ENCODE results near the gene TJP2. TPM values are rescaled to one million over a fixed set of nuclear protein-coding genes. Genes with fewer than 3 reads are reported as not detected.

The TJP2 gene
- total RNA-seq, 2 donors from 2014 or later, result 45.1 to 53.0 TPM

GRCh38 chr9:69197687-69198086, 23.6 kb downstream of the TJP2 start:
- Histone ChIP-seq H3K36me3 (ENCODE audit: control insufficient read depth, insufficient read depth, low read length) (peaks cover 6% of the 10 kb centered on the region), H3K9ac (ENCODE audit: extremely low read depth, low read length, poor library complexity, severe bottlenecking) (no peak overlapping the region), H3K9me3 (ENCODE audit: control insufficient read depth, low read length) (no peaks in the 10 kb centered on the region), H3K4me3 (ENCODE audit: low read length) (no peak overlapping the region), H3K4me1 (ENCODE audit: control insufficient read depth, insufficient read depth, low read length) (no peaks in the 10 kb centered on the region), H3K27me3 (ENCODE audit: control insufficient read depth, insufficient read depth, low read length, poor library complexity, severe bottlenecking) (no peaks in the 10 kb centered on the region), H3K27ac (ENCODE audit: low read depth, low read length) (no peak overlapping the region)
- TF ChIP-seq, protein P1, sequence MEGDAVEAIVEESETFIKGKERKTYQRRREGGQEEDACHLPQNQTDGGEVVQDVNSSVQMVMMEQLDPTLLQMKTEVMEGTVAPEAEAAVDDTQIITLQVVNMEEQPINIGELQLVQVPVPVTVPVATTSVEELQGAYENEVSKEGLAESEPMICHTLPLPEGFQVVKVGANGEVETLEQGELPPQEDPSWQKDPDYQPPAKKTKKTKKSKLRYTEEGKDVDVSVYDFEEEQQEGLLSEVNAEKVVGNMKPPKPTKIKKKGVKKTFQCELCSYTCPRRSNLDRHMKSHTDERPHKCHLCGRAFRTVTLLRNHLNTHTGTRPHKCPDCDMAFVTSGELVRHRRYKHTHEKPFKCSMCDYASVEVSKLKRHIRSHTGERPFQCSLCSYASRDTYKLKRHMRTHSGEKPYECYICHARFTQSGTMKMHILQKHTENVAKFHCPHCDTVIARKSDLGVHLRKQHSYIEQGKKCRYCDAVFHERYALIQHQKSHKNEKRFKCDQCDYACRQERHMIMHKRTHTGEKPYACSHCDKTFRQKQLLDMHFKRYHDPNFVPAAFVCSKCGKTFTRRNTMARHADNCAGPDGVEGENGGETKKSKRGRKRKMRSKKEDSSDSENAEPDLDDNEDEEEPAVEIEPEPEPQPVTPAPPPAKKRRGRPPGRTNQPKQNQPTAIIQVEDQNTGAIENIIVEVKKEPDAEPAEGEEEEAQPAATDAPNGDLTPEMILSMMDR (conservative IDR thresholded peaks at IDR 0.05), result no peak
- Mint-ChIP-seq H3K4me1 (peaks cover 13% of the 10 kb centered on the region), H3K9me3 (no peaks in the 10 kb centered on the region), H3K27ac (no peak overlapping the region), H3K27me3 (ENCODE audit: insufficient read depth) (no peaks in the 10 kb centered on the region), H3K4me3 (no peak overlapping the region), H3K36me3 (ENCODE audit: low read depth) (no peaks in the 10 kb centered on the region)
- DNase-seq, result no peak
- 96 to 100% methylated on average over 4 of the region's 4 CpGs for WGBS, 2 experiments (ENCODE audit: insufficient coverage in 1 of 2, insufficient read length in 1 of 2)

- WGBS, 2 experiments (ENCODE audit: insufficient coverage in 1 of 2, insufficient read length in 1 of 2), result 85 to 91% methylated on average over 7 of the region's 7 CpGs
- Mint-ChIP-seq H3K4me3 (no peak overlapping the region), H3K4me1 (peaks cover 11% of the 10 kb centered on the region), H3K9me3 (no peaks in the 10 kb centered on the region), H3K27ac (peak overlapping the region; percentile 42), H3K36me3 (ENCODE audit: low read depth) (no peaks in the 10 kb centered on the region), H3K27me3 (ENCODE audit: insufficient read depth) (no peaks in the 10 kb centered on the region)
- H3K4me1 ChIP-seq (ENCODE audit: control insufficient read depth, insufficient read depth, low read length), result no peaks in the 10 kb centered on the region
- H3K9ac ChIP-seq (ENCODE audit: extremely low read depth, low read length, poor library complexity, severe bottlenecking), result no peak overlapping the region
- peaks cover 6% of the 10 kb centered on the region for H3K36me3 ChIP-seq (ENCODE audit: control insufficient read depth, insufficient read depth, low read length)
- no peaks in the 10 kb centered on the region for H3K27me3 ChIP-seq (ENCODE audit: control insufficient read depth, insufficient read depth, low read length, poor library complexity, severe bottlenecking)
- H3K27ac ChIP-seq (ENCODE audit: low read depth, low read length), result no peak overlapping the region
- TF ChIP-seq, protein P1 (conservative IDR thresholded peaks at IDR 0.05), result no peak
- H3K9me3 ChIP-seq (ENCODE audit: control insufficient read depth, low read length), result no peaks in the 10 kb centered on the region
- H3K4me3 ChIP-seq (ENCODE audit: low read length), result no peak overlapping the region
- no peak for DNase-seq
These were observed 24.6 kb downstream of the TJP2 start for GRCh38 chr9:69198521-69199220.

DNA sequence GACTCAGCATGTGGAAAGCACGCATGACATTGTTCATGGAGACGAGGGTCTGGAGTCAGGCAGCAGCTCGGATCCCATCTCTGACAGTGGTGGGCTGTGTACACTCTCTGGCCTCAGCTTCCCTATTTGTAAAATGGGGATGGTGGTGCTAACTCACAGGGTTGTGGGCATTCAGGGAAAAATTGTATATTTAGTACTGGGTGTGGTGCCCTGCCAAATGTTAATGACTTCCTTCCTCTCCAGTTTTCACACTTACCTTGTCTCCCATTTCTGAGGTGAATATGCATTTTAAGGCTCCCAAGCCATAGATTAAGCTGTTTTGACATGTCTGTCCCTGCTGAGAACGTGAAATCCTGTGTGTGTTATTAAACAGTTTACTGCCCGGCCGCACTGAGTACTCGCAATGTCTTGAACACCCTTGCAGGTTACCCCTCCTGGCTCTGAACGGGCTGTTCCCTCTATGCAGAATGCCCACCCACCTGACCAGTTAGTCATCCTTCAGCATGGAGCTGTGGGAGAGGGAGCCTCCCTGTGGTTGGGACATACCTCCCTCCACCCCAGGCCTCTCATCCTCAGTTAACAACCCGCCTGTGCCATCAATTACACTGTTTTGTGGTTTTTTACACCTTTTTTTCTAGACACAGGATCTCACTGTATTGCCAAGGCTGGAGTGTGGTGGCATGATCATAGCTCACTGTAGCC, 25.8 kb downstream of the TJP2 start:
- Mint-ChIP-seq H3K27ac (peak overlapping the region; percentile 42), H3K4me1 (peaks cover 20% of the 10 kb centered on the region), H3K27me3 (ENCODE audit: insufficient read depth) (no peaks in the 10 kb centered on the region), H3K4me3 (no peak overlapping the region), H3K9me3 (no peaks in the 10 kb centered on the region), H3K36me3 (ENCODE audit: low read depth) (no peaks in the 10 kb centered on the region)
- Histone ChIP-seq H3K27me3 (ENCODE audit: control insufficient read depth, insufficient read depth, low read length, poor library complexity, severe bottlenecking) (no peaks in the 10 kb centered on the region), H3K9ac (ENCODE audit: extremely low read depth, low read length, poor library complexity, severe bottlenecking) (no peak overlapping the region), H3K9me3 (ENCODE audit: control insufficient read depth, low read length) (no peaks in the 10 kb centered on the region), H3K4me3 (ENCODE audit: low read length) (no peak overlapping the region), H3K36me3 (ENCODE audit: control insufficient read depth, insufficient read depth, low read length) (peaks cover 6% of the 10 kb centered on the region), H3K27ac (ENCODE audit: low read depth, low read length) (no peak overlapping the region), H3K4me1 (ENCODE audit: control insufficient read depth, insufficient read depth, low read length) (peaks cover 5% of the 10 kb centered on the region)
- TF ChIP-seq, protein P1 (conservative IDR thresholded peaks at IDR 0.05), result peak; percentile 20
- peak; percentile 71 for DNase-seq
- 85 to 88% methylated on average over 6 to 9 of the region's 9 CpGs for WGBS, 2 experiments (ENCODE audit: insufficient coverage in 1 of 2, insufficient read length in 1 of 2)
